IMR-90 (cell line): Measurements from ENCODE around the gene CELSR1.

Experiments used
- BHLHE40 ChIP-seq: fragments of 150-350 bp; IDR thresholded peaks from 2 replicates; pipeline ENCODE4 v1.6.1; 2016; ENCODE audit warnings: mild to moderate bottlenecking, low read depth, low read length
- CTCF ChIP-seq: conservative IDR thresholded peaks from 2 replicates; pipeline ENCODE4 v1.5.1; 2012; ENCODE audit warnings: mild to moderate bottlenecking, low read depth, low read length, improper control_type of control experiment
- SMC3 ChIP-seq: fragments of 150-350 bp; IDR thresholded peaks from 2 replicates; pipeline ENCODE4 v1.6.1; 2016; ENCODE audit warnings: low read depth, mild to moderate bottlenecking, antibody characterized with exemption, low read length, moderate library complexity

DNA sequence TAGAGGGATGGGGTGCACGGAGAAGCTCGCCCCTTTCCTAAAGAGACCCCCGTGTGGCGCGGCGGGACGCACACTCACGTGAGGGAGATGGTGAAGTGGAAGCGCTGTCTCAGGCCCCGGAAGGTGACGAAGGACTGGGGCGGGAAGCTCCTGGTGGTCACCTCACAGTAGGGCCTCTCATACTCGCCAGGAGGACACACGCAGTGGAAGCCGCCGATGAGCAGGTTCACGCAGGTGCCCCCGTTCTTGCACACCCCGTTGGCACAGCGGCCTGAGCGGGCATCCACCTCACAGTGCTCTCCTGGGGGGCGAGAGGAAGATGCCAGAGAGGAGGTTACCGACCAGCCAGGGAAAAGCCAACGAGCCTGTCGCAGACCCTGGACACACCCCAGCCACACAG, 98.3 kb downstream of the CELSR1 start:
- TF ChIP-seq CTCF (no peak), BHLHE40 (no peak), SMC3 (no peak)
